Brain microvascular endothelial cell (primary cell): ENCODE results near the gene NRXN3.
A peak's percentile ranks its signal among the peaks of the same experiment; 100 is the strongest.

Source experiments
- DNase-seq: peaks from one replicate; pipeline ENCODE4 v3.0.0-alpha.2; 2020
- H3K27ac ChIP-seq: fragments of 250-450 bp; sonication (Bioruptor Pico); 2 replicates; pipeline ENCODE4 v1.5.1; 2020; ENCODE audit warnings: mild to moderate bottlenecking, moderate library complexity
- H3K27me3 ChIP-seq: fragments of 250-450 bp; sonication (Bioruptor Pico); replicated peaks from 2 replicates; pipeline ENCODE4 v1.5.1; 2020; ENCODE audit warnings: mild to moderate bottlenecking
- H3K36me3 ChIP-seq: fragments of 250-450 bp; sonication (Bioruptor Pico); replicated peaks from 2 replicates; pipeline ENCODE4 v1.5.1; 2020; ENCODE audit warnings: mild to moderate bottlenecking
- H3K4me3 ChIP-seq: 2 replicates; pipeline ENCODE4 v1.5.1; 2011; ENCODE audit warnings: low read depth, mild to moderate bottlenecking, control low read depth, low read length, moderate library complexity
- in situ Hi-C: cut with HindIII; loops from 2 replicates; pipeline ENCODE4 v1.10.0; 2017; ENCODE audit warnings: low sequenced_read_pairs, low pct_ligation_motif_present
- TF ChIP-seq, protein P1 (sequence below): IDR thresholded peaks from 2 replicates; pipeline ENCODE4 v1.5.1; 2011; ENCODE audit warnings: low read depth, mild to moderate bottlenecking, moderate library complexity, low read length, control low read depth, inconsistent platforms; ENCODE audit errors: missing control alignments

NRXN3 gene

GRCh38 chr14:78593949-78594348 is 423.8 kb downstream of the NRXN3 start:
- TF ChIP-seq, protein P1, sequence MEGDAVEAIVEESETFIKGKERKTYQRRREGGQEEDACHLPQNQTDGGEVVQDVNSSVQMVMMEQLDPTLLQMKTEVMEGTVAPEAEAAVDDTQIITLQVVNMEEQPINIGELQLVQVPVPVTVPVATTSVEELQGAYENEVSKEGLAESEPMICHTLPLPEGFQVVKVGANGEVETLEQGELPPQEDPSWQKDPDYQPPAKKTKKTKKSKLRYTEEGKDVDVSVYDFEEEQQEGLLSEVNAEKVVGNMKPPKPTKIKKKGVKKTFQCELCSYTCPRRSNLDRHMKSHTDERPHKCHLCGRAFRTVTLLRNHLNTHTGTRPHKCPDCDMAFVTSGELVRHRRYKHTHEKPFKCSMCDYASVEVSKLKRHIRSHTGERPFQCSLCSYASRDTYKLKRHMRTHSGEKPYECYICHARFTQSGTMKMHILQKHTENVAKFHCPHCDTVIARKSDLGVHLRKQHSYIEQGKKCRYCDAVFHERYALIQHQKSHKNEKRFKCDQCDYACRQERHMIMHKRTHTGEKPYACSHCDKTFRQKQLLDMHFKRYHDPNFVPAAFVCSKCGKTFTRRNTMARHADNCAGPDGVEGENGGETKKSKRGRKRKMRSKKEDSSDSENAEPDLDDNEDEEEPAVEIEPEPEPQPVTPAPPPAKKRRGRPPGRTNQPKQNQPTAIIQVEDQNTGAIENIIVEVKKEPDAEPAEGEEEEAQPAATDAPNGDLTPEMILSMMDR, result no peak
- H3K4me3 ChIP-seq, result no peak overlapping the region
- H3K36me3 ChIP-seq, result no peaks in the 10 kb centered on the region
- in situ Hi-C loops, result no loop called here
- DNase-seq, result no peak
- no peaks in the 10 kb centered on the region for H3K27me3 ChIP-seq
- H3K27ac ChIP-seq, result no peak overlapping the region

- in situ Hi-C loops, result no loop called here
- Histone ChIP-seq H3K27ac (no peak overlapping the region), H3K36me3 (no peaks in the 10 kb centered on the region), H3K4me3 (no peak overlapping the region), H3K27me3 (no peaks in the 10 kb centered on the region)
- TF ChIP-seq, protein P1, result peak; percentile 63
- DNase-seq, result no peak
Observed at GRCh38 chr14:78595797-78596196, 425.6 kb downstream of the NRXN3 start.

DNA sequence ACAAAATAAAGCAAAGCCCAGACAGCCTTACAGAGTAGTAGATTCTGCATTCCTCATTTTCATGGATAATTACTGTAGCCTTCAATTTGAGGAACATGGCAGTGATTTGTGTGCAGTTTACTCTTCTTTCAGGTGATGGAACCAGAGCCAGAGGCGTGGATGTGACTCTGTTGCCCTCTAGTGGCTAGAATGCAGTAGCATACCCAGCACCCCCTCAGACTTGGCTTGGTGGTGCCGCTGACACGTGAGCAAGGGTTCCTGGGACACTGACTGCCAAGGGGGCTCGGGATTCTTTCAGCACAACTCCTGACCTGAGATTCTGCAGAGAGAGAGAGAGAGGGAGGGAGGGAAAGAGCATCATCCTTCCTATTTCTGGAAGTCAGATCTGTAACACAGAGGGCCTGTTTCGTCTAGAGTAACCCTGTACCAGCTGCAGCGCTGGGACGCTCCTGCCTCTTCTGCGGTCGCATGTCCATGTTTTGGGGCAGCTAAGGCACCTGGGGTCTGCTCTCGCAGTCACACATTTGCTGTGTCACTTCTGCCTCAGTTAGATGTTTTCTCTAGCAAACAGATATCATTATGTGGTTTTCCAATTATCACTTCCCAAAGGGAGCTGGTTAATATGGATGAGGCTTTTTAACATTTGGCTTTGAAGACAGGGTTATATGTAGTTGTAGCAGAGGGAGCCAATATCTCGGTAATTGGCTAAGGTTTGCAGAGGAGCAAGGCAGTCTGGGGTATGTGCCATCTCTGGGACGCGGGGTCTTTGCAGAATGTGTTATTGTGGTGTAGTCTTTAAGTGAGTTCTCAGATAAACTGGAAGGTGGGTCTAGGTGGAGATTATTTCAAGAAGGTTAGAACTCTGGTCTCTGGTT is 428.1 kb downstream of the NRXN3 start:
- Histone ChIP-seq H3K27ac (no peak overlapping the region), H3K36me3 (no peaks in the 10 kb centered on the region), H3K27me3 (no peaks in the 10 kb centered on the region), H3K4me3 (no peak overlapping the region)
- in situ Hi-C loops, result no loop called here
- peak; percentile 57 for DNase-seq
- TF ChIP-seq, protein P1, result peak; percentile 99

DNA sequence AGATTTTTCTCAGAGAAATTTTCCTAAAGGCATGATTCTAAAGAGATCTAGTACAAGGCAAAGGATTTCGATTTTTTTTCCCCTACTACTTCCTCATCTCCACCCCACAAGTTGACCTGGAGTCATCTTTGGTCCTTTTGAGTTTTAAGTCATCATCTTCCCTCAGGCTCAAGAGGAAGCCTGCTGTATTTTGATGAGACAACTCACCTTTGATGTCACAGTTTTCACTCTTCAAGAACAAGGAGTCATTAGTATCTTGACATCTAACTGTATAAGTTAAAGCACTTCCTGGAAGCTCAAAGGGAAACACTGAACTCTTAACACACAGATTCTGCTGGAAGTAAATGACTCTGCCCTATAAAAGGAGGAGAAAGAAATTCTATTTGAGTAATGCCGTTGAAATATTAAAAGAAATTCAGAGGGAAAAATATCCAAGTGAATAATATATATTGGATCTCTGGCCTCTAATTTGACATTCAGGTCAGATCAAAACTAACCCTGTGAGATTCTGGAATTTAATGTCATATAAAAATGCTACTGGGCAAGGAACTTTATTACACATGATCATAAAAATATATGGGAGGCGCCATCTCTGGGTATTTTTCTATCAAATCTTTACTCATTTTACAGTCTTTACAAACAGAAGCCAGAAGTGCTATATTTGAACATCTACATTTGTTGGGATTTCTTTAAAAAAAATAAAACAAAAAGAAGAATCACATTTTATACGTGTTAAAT is 435.0 kb downstream of the NRXN3 start:
- Histone ChIP-seq H3K36me3 (no peaks in the 10 kb centered on the region), H3K4me3 (no peak overlapping the region), H3K27ac (no peak overlapping the region), H3K27me3 (no peaks in the 10 kb centered on the region)
- no peak for DNase-seq
- in situ Hi-C loops, result no loop called here
- TF ChIP-seq, protein P1, result no peak

DNA sequence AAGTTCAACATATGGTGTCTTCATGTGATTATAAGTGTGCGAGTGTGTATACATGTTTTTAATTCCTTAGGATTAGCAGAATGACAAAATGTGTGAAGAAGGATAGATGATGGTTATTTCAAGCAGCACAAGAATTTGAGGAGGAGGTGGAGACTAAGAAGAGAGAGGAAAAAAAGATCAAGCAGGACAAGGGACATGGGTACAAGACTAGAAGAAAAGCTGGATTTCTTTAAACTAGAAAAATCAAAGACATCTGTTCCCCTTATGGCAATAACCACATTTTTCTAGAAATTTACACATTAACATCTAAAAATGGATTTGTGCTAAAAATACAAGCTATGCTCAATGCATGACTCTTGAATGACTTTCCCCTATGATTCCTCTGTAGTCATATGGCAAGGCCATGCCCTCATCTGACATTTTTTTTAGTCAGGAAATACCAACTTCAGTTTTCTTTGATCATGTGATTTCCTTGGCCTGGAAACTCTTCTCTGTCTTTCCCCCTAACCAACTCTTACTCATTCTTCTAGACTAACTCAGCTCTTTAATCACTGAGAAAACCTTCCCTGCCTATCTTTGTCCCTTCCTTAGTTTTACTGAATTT is 435.8 kb downstream of the NRXN3 start:
- in situ Hi-C loops, result no loop called here

More for the DNA sequence above, 435.8 kb downstream of the NRXN3 start:
- peak; percentile 75 for DNase-seq
- Histone ChIP-seq H3K27ac (peak overlapping the region; percentile 74), H3K4me3 (no peak overlapping the region), H3K27me3 (no peaks in the 10 kb centered on the region), H3K36me3 (no peaks in the 10 kb centered on the region)
- TF ChIP-seq, protein P1, result no peak
